KG1 (cell line): ENCODE results near the gene MX2.
"Not testable (repeated sequence)": the region's sequence is repeated elsewhere in the genome, so short reads cannot be mapped to it uniquely, and the experiment has no call there.

Experiments used
- DNase-seq: peaks from one replicate; lab custom pipeline; 2025; lab: John Stamatoyannopoulos, UW

Gene MX2

DNA sequence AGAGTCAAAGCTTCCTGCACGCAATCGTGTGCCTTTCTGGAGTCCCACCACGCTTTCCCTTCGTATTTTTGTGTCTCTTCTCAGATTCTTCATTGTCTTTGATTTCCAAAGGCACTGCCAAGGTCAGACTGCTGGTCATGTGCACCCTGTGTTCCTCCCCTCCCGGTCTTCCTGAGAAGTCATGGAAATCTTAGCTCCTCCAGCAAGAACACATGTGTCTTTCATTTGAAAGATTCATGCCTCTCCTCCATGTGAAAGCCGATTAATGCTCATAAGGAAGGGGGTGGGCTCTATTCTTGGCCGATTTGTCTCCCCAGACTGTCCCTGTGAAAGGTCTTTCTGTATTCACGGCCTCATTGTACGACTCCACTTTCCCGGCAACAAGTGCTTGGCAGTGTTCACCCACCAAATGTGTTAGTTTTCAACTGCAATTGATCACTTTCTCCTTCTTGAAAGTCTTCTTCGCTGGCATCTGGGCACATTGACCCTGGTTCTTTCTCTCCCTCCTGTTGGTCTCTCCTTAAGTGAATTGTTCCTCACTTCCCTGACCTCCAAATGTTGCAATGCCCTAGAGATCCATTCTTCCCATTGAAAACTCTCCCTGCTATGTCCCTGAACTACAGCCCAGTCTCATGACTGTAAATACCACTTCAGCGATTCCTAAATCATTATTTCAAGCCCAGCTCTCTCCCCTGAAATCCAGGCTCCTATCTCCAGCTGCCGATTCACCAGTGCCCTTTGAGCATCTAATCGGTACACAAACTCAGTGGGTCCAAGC, 25.4 kb downstream of the MX2 start:
- no peak for DNase-seq

DNA sequence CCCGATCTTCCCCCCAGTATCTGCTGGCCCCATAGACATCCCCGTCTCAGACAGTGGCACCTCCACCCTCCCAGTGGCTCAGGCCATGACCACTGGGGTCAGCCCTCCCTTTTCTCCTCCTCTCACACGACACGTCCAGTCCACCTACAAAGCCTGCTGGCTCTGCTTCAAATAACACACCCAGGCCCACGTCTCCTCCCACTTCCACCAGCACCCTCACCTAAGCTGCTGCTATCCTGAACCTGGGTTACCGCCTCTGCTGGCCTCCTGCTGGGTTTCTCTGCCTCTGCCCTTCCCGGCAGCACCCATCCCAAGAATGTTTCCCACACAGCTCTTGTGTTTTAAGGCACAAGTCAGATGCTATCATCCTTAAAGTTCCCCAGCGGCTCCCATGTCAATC, 26.0 kb downstream of the MX2 start:
- no peak for DNase-seq

- no peak for DNase-seq
Measured at GRCh38 chr21:41388259-41388658, 26.4 kb downstream of the MX2 start.

- no peak for DNase-seq
Measured at GRCh38 chr21:41390043-41390639, 28.3 kb downstream of the MX2 start.

DNA sequence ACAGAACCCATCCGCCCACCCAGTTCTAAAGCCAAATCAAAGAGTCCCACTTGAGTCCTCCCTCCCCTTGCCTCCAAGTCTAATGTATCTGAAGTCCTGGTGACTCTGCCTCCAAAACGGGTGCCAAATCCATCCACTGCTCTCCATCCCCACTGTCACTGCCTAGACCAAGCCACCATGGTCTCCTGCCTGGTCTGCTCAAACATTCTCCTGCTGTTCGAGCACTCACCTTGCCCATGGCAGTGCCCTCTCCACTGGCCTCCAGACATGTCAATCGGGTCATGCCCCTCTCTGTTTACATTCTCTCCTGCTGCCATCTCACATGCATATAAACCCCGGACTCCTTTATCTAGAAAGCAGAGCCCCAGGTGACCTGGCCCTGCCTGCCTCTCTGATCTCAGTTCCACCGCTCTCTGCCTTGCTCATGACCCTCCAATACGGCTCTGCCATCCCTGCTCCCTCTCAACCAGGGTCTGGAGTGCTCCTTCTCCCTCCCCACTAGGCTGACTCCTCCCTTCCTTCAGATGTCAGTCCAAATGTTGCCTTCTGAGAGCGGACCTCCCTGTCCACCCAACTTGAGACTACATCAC, 32.1 kb downstream of the MX2 start:
- no peak for DNase-seq

DNA sequence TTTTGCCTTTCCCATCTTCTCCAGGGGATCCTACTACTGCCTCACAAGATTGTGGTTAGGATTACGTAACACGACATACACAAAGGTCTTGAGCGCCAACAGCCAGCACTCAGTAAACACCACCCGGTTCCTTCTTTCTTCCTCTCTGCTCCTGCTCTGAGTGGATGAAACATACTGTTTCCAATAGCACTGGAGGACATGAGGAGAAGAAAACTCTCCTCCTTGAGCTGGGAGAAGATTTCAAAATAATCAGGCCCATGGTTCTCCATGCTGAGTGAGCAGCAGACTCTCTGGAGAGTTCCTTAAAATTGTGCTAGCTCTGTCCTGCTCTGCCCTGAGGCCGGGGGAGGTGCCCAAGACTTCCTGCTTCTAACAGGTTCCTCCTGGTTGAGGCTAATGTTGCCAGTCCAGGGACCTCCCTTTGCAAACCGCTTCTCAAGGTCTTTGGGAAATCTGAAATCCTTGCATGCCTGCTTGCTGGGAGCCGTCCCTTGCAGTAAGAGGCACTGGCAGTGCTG, 34.8 kb downstream of the MX2 start:
- peak; percentile 32 for DNase-seq

GRCh38 chr21:41397471-41397891, 35.7 kb downstream of the MX2 start:
- DNase-seq: no peak

DNA sequence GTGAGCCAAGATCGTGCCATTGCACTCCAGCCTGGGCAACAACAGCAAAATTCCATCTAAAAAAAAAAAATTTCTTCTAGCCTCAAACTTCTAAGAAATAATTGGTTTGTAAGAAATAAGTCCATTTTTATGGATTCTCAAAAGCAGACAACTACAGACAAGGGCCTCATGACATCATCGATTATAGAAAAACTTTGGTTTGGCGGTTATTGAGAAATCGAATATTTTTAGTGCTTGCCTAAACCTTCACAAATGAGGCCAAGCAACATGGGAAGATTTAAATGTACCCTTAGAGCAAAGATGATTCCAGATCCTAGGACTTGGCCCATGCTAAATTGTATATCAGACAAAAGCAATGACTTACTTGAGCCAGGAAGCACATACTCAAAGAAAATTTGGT, 36.4 kb downstream of the MX2 start:
- no peak for DNase-seq

DNA sequence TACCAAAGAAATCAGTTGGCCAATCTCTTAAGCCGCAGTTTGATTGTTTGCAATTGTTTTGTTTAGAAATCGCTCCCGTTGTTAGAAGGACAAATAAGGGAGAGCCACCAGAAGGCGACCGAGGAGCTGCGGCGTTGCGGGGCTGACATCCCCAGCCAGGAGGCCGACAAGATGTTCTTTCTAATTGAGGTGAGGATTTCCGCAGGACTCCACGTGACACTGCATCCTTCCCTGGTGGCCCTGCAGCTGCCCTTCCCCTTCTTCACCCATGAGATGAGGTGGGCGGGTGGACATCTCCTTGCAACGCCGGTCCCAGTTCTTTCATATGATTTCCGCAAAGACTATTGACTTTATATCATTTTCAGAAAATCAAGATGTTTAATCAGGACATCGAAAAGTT, 37.0 kb downstream of the MX2 start:
- DNase-seq: no peak

- DNase-seq: no peak
Measured at GRCh38 chr21:41399246-41399800, 37.5 kb downstream of the MX2 start.

- DNase-seq: no peak
Measured at GRCh38 chr21:41402231-41402630, 40.4 kb downstream of the MX2 start.

- DNase-seq: no peak
Measured at GRCh38 chr21:41402796-41403195, 41.0 kb downstream of the MX2 start.

GRCh38 chr21:41403331-41403730, 41.5 kb downstream of the MX2 start:
- DNase-seq: no peak

- no peak for DNase-seq
Measured at GRCh38 chr21:41403966-41404365, 42.1 kb downstream of the MX2 start.

GRCh38 chr21:41405321-41405720, 43.5 kb downstream of the MX2 start:
- DNase-seq: no peak

GRCh38 chr21:41406340-41406739, 44.5 kb downstream of the MX2 start:
- DNase-seq: no peak

GRCh38 chr21:41407541-41408460, 46.0 kb downstream of the MX2 start:
- DNase-seq: no peak

DNA sequence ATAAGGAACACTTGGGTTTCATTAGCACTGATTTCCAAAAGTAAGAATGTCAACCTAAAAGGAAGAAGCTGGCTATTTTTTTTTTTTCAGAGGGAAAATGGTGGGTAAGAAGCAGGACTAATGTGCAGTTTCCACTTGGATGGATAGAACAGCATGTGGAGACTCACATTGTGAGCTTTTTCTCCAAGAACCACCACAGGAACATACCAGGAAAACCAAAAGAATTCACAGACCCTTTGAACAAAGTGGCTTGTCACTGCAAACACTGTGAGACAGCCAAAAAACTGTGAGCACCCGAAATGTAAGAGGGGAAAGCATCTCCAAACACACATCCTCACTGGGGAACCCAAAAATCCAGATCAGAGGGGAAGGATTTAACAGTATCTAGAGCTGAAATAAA, 48.5 kb downstream of the MX2 start:
- DNase-seq: no peak

GRCh38 chr21:41410767-41411448, 49.1 kb downstream of the MX2 start:
- DNase-seq: no peak

DNA sequence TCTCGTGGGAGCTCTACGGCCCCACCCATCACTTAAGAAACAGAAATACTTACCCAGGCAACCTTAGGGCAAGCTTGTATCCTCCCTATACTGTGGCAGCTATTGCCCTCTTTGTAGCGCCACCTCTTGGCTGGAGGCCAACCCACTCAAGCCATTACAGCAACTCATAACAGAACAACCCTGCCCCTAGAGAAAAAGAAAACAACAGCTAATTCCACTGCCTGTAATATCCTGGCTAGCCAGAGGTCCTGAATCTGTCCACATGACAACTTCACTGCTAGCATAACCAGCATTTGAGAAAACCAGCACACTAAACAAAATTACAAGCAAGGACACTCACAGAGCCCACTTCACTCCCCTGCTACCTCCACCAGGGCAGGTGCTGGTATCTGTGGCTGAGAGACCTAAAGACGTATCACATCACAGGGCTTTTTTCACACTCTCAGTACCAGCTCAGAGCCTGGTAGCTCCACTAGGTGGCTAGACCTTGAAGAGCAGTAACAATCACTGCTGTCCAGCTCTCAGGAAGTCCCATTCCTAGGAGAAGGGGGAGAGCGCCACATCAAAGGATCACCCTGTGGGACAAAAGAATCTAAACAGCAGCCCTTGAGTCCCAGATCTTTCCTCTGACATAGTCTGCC, 49.7 kb downstream of the MX2 start:
- DNase-seq: no peak

DNA sequence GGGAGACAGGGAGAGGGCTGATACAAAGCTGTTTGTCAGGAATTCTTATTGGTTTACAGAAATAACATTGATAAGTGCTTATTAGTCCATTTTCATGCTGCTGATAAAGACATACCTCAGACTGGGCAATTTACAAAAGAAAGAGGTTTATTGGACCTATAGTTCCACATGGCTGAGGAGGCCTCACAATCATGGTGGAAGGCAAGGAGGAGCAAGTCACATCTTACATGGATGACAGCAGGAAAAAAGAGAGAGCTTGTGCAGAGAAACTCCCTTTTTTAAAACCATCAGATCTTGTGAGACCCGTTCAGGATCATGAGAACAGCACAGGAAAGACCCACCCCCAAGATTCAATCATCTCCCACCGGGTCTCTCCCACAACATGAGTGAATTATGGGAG, 55.7 kb downstream of the MX2 start:
- DNase-seq: not testable (repeated sequence)
